NT2/D1 (cell line): ENCODE data around the gene LMX1B.

Experiments used
- YY1 ChIP-seq: IDR thresholded peaks from 2 replicates; pipeline ENCODE4 v1.6.1; 2011; ENCODE audit not compliant: insufficient read length, insufficient read depth
- ZNF274 ChIP-seq: IDR thresholded peaks from 2 replicates; pipeline ENCODE4 v1.6.1; 2011; ENCODE audit warnings: mild to moderate bottlenecking, low read depth, low read length

DNA sequence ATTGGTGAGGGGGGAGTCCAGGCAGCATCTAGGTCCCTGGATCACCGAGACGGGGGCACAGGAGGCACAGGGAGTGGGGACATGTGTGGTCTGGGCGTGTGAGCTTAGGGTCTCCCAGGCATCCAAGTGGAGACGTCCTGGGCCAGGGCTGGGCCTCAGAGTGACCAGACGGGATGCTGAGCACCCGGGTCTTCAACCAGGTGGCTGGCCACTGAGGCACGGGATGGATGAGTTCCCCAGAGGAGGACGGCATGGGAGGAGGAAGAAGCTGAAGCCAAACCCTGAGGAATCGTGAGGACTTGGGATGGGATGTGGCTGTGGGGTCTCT is 88.0 kb downstream of the LMX1B start:
- TF ChIP-seq ZNF274 (no peak), YY1 (no peak)
